Colonic mucosa (tissue), 4 donors: ENCODE data around the gene MYO9B. TPM values are rescaled to one million over a fixed set of nuclear protein-coding genes. Genes with fewer than 3 reads are reported as not detected.
"Not testable (repeated sequence)": the region's sequence is repeated elsewhere in the genome, so short reads cannot be mapped to it uniquely, and the experiment has no call there.

Experiments used
- DNase-seq: peaks from one replicate; pipeline ENCODE4 v3.0.0-alpha.2; 2020
- H3K27ac ChIP-seq: fragments of 200-600 bp; one replicate; pipeline ENCODE4 v1.8.0; 2021
- H3K27me3 ChIP-seq: fragments of 200-600 bp; one replicate; pipeline ENCODE4 v1.8.0; 2021
- H3K36me3 ChIP-seq: fragments of 200-600 bp; one replicate; pipeline ENCODE4 v1.8.0; 2021
- H3K4me1 ChIP-seq: fragments of 200-600 bp; one replicate; pipeline ENCODE4 v1.8.0; 2021; ENCODE audit warnings: mild to moderate bottlenecking
- H3K4me3 ChIP-seq: fragments of 200-600 bp; one replicate; pipeline ENCODE4 v1.8.0; 2021
- H3K9ac ChIP-seq, 2 donors: one replicate each; pipeline ENCODE4 v1.7.0; 2013; ENCODE audit warnings: control low read depth in 2 of 2, low read depth in 2 of 2, low read length in 2 of 2
- H3K9me3 ChIP-seq: fragments of 200-600 bp; one replicate; pipeline ENCODE4 v1.8.0; 2021
- CTCF ChIP-seq: fragments of 200-600 bp; IDR thresholded peaks from one replicate; pipeline ENCODE4 v1.8.0; 2022; ENCODE audit warnings: antibody characterized with exemption, mild to moderate bottlenecking
- intact Hi-C: fragments of 100-400 bp; cut with DNase I; formaldehyde crosslinking; loops from one replicate; pipeline ENCODE4 v1.14.1; 2022
- total RNA-seq, 2 donors: library from RNA; stranded (reverse); fragmentation: NEBNext Ultra II Directional in 1 of 2; extraction: Animal tissue kit (Norgen Biotek cat#: 25700) in 1 of 2; gene quantifications; one replicate each; pipeline ENCODE4 v1.2.1, GENCODE V29; 2021
- donor health status: healthy.
- donor health status: DM: no; HTN: no; CAD: no.
- donor health status: DM: no; HTN: no; CAD: no.

The MYO9B gene
- total RNA-seq, 2 donors from 2014 or later: 56.5 to 89.2 TPM

- H3K4me3 ChIP-seq: no peak overlapping the region
- H3K4me1 ChIP-seq: peaks cover 1% of the 10 kb centered on the region
- no peak for TF ChIP-seq CTCF
- no peak overlapping the region for H3K9ac ChIP-seq
- H3K36me3 ChIP-seq: no peaks in the 10 kb centered on the region
- no peaks in the 10 kb centered on the region for H3K9me3 ChIP-seq
- H3K27me3 ChIP-seq: no peaks in the 10 kb centered on the region
- DNase-seq: no peak
- H3K27ac ChIP-seq: no peak overlapping the region
- intact Hi-C loops: no loop called here
Observed at GRCh38 chr19:17129377-17129776, 53.8 kb downstream of the MYO9B start.

- H3K27ac ChIP-seq: peak overlapping the region; percentile 64
- DNase-seq: peak; percentile 71
- H3K27me3 ChIP-seq: no peaks in the 10 kb centered on the region
- H3K36me3 ChIP-seq: no peaks in the 10 kb centered on the region
- H3K9ac ChIP-seq: peak overlapping the region in 1 of 2 donors; percentile 50
- no peak overlapping the region for H3K4me3 ChIP-seq
- intact Hi-C loops: no loop called here
- no peaks in the 10 kb centered on the region for H3K4me1 ChIP-seq
- H3K9me3 ChIP-seq: no peaks in the 10 kb centered on the region
- TF ChIP-seq CTCF: no peak
Observed at GRCh38 chr19:17135001-17135853, 59.6 kb downstream of the MYO9B start.

GRCh38 chr19:17136021-17136420 lies 60.4 kb downstream of the MYO9B start:
- TF ChIP-seq CTCF: no peak
- Histone ChIP-seq H3K4me3 (no peak overlapping the region), H3K27ac (peak overlapping the region; percentile 64), H3K27me3 (no peaks in the 10 kb centered on the region), H3K9me3 (no peaks in the 10 kb centered on the region), H3K9ac (peak overlapping the region; percentile 38 to 50), H3K4me1 (no peaks in the 10 kb centered on the region), H3K36me3 (no peaks in the 10 kb centered on the region)
- no peak for DNase-seq
- intact Hi-C loops: no loop called here

GRCh38 chr19:17136617-17137016 lies 61.0 kb downstream of the MYO9B start:
- no peaks in the 10 kb centered on the region for H3K9me3 ChIP-seq
- no peak overlapping the region for H3K27ac ChIP-seq
- no peak overlapping the region for H3K9ac ChIP-seq
- no peaks in the 10 kb centered on the region for H3K4me1 ChIP-seq
- intact Hi-C loops: no loop called here
- DNase-seq: no peak
- no peaks in the 10 kb centered on the region for H3K27me3 ChIP-seq
- H3K4me3 ChIP-seq: no peak overlapping the region
- no peaks in the 10 kb centered on the region for H3K36me3 ChIP-seq
- no peak for TF ChIP-seq CTCF

GRCh38 chr19:17137417-17137816 lies 61.8 kb downstream of the MYO9B start:
- Histone ChIP-seq H3K9me3 (no peaks in the 10 kb centered on the region), H3K4me3 (no peak overlapping the region), H3K9ac (no peak overlapping the region), H3K27me3 (no peaks in the 10 kb centered on the region), H3K36me3 (no peaks in the 10 kb centered on the region), H3K4me1 (no peaks in the 10 kb centered on the region), H3K27ac (no peak overlapping the region)
- no peak for TF ChIP-seq CTCF
- peak; percentile 25 for DNase-seq
- intact Hi-C loops: no loop called here

- H3K27ac ChIP-seq, H3K27me3 ChIP-seq, DNase-seq, H3K4me3 ChIP-seq, intact Hi-C loops, H3K36me3 ChIP-seq, H3K9ac ChIP-seq, H3K9me3 ChIP-seq, H3K4me1 ChIP-seq: not testable (repeated sequence)
Observed at GRCh38 chr19:17138052-17138846, 62.7 kb downstream of the MYO9B start.
